Stimulated activated naive CD4-positive, alpha-beta T cell (primary cell): ENCODE measurements around the gene TVP23A.
"Not testable (repeated sequence)": the region's sequence is repeated elsewhere in the genome, so short reads cannot be mapped to it uniquely, and the experiment has no call there.

Source experiments
- DNase-seq, 6 experiments: peaks; one replicate each; lab custom pipeline; 2025; lab: John Stamatoyannopoulos, UW

Gene TVP23A

DNA sequence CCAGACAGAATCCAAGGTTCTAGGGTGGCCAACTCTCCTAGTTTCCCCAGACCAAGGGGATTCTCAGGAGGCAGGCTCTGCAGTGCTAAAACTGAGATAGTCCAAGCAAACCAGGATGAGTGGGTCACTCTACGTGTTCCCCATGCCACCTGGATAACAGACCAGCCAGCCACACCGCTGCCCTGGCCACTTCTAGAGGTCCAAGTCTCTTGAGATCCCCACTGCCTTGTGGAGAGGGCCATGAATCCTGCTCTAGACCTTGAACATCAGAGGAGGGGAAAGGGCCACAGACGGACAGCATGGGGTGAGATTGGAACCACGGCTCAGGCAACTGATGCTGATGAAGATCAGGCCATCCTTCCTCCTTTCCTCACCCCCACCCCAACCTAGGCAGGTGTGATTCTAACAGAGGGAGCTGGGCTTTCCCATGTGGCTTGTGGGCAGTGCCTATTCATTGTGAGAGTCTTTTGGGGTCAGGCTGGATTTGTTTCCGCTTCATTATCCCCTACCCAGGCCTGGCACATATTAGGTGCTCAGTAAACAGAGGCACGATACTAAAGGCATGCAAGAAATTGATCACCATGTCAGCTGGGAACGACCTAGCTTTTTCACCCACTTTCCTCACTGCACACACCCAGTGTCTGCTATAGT, 16.8 kb upstream of the TVP23A start:
- DNase-seq, result no peak

DNA sequence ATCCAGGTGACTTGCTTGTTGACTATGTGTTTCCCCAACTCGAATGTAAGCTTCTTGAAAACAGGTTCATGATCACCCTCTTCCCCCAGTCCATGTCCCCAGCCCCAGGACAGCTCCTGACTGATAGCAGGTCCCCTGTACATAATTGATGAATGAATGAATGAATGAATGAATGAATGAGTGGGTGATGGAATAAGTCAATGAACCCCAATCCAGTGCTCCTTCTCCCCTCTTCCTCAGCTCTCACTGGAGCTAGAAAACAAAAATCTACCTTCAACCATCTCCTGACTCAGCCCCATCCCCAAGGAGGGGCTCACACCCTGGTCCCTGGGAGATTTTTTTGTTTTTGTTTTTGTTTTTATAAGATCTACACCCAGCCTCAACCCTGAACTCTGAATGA, 16.2 kb upstream of the TVP23A start:
- DNase-seq, result no peak

DNA sequence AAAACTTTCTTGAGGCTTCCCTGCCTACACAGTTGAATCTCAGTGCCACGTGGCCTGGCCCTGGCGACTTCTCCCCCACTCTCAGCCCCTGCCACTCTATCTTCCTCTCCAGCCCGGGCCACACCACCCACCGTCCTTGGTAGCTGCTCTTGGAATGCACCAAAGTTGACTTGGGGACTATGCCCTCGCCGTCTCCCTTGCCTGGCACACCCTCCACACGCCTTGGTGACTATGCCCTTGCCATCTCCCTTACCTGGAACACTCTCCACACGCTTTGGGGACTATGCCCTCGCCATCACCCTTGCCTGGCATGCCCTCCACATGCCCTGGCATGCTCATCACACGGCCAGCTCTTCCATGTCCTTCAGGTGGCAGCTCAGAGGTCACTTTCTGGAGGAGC, 15.5 kb upstream of the TVP23A start:
- DNase-seq, result no peak

DNA sequence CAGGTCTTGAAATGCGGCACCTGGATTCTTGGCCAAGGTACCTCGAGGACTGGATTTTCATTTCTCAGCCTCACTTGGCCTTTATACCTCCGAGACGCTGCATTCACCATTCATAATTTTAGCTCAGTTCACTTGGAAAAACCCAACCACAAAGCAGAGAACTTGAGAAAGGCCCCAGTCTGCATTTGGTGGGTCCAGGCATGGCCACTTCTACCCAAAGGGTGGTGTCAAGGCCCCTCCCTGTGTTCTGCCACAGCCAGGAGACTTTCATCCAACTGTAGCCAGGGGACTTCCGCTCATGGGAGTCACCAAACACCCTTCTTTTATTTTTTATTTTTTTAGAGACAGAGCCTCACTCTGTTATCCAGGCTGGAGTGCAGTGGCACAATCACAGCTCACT, 14.7 kb upstream of the TVP23A start:
- no peak for DNase-seq

DNA sequence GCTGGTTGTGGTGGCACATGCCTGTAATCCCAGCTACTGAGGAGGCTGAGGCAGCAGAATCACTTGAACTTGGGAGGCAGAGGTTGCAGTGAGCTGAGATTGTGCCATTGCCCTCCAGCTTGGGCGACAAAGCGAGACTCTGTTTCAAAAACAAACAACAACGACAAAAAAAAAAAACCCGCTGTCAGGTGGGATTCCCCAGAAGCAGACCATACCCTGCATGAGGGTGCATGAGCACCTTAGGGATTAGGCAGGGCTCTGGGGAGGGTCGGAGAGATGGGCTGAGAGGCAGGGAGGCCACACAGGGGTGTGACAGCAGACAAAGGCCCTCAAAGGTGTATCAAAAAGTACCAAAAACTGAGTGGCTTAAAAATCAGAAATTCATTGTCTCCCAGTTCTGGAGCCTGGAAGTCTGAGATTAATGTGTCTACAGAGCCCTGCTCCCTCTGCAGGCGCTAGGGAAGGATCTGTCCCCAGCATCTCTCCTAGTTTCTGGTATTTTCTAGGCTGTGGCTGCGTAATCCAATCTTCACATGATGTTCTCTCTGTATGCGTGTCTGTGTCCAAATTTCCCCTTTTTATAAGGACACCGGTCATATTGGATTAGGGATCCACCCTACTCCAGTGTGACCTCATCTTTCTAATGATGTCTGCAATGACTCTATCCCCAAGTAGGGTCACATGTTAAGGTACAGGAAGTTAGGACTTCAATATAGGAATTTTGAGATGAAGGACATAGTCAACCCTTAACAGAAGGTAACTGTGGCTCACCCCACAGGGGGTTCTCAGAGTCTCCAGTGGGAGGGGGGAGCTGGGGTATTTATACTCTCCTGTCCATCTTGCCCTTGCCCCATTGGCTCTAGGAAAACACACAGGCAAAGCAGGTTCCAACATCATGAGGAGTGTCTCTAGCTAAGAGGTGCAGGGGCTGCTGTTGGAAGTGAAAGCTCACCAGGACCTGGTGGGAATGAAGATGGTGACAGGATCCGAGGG, 13.6 kb upstream of the TVP23A start:
- DNase-seq, result no peak

DNA sequence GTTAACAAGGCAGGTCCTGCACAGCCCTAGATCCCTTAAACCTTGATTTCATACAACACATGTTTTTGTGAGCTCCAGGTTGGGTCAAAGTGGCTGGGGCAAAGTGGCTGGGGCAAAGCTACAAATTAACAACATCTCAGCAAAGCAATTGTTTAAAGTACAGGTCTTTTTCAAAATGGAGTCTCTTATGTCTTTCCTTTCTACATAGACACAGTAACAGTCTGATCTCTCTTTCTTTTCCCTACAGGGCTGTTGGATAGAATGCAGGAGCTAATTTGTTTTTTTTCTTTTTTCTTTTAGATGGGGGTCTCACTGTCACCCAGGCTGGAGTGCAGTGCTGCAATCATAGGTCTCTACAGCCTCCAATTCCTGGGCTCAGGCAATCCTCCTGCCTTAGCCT, 11.6 kb upstream of the TVP23A start:
- not testable (repeated sequence) for DNase-seq

DNA sequence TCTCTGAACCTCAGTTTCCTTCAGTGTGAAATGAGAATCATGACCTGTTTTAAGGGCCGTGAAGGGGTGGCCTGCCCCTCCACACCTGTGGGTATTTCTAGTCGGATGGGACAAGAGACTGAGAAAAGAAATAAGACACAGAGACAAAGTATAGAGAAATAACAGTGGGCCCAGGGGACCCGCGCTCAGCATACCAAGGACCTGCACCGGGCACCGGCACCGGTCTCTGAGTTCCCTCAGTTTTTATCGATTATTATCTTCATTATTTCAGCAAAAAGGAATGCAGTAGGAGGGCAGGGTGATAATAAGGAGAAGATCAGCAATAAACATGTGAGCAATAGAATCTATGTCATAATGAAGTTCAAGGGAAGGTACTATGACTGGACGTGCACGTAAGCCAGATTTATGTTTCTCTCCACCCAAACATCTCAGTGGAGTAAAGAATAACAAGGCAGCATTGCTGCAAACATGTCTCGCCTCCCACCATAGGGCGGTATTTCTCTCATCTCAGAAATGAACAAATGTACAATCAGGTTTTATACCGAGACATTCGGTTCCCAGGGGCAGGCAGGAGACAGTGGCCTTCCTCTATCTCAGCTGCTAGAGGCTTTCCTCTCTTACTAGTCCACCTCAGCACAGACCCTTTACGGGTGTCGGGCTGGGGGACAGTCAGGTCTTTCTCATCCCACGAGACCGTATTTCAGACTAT, 10.9 kb upstream of the TVP23A start:
- not testable (repeated sequence) for DNase-seq

DNA sequence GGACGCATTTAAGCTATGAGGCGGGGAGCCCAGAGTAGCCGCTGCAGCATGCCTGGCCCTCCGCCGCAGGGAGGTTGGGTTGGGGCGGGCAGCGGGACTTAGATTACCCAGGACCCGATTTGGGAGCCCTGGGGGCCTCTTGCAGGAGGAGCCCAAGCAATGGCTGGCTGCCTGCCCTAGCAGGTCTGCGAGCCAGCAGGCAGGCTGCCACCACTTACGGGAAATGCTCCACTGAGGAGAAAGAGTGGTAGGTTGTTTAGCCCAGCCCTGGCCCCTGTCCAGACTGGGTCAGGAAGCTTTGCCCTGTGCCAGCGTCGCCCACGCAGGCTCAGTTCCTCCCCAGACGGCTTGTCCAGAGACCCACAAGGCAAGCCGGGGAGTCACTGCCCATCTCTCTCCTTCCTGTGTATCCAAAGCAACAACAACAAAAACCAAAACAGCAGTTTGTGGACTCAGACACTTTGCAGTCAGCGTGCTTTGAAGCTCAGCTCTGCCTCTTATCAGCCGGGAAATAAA, 10.3 kb upstream of the TVP23A start:
- DNase-seq, result no peak

DNA sequence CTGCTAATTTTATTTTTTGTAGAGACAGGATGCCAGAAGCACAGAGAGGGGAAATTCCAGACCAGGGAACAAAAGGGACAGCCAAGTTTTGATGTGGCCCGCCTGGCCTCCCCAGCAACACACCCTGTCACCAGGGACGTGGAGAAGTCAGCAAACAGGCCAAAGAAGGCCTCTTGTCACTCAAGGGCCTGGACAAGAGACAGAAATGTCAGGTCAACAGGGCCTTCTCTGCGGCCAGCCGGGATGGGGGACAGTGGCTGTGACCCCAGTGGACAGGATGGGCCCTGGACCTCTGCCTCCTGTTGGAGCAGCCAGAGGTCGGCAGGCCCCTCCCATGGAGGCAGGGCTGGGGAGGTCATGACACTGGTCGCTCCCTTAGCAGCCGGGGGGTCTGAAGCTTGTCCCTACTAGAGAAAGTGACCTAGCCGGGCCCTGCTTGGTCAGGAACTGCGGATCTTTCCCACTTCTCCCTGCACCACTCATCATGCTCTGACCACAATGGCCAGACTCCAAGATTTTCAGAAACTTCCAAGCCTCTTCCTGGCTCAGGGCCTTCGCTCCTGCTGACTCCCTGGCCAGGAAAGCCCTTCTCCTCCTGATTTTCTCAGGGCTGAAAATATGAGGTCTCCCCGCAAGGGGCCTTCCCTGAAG, 9.2 kb upstream of the TVP23A start:
- no peak for DNase-seq

DNA sequence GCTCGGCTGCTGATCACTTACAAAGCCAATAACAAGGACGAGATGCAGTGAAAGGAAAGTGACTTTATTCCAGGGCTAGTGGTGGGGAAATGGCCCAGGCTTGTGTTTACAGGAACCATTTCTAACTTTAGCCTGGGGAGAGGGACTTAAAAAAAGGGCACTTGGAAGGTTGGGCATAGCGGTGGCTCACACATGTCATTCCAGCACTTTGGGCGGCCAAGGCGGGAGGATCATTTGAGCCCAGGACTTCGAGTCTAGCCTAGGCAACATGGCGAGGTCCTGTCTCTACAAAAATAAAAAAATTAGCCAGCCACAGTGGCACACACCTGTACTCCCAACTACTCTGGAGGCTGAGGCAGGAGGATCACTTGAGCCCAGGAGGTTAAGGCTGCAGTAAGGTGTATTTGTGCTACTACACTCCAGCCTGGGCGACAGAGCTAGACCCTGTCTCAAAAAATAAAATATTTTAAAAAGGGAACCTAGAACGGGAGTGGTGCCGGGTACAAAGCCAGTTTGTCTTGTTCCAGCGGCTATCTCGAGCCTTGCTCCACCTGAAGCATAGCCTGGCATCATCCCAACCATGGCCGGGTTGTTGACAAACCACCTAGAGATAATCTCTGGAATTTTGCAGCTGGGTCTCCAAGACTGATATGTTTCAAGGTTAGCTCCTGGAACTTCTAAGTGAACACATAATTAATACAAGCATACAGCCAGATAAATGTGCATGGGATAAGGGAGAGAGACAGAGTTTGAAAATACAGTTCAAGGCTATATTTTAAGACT, 5.7 kb upstream of the TVP23A start:
- DNase-seq, result no peak

DNA sequence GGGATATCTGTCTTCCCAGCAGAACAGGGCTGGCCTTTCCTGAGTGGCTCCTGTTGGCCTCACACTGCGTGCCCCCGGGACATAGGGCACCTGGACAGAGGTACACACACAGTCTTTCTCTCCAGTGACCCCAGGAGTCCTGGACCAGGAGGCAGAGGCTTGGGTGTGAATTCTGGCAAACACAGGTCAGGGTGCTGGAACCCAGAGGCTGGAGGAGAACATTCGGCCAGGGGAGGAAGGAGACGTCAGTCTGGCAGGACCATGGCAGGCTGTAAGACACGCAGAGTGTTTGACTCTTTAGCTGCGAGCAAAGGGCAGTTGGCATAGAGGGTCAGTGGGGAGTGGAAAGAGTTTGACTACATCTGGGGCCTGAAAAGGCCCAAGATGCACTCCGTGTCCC, 4.1 kb upstream of the TVP23A start:
- no peak for DNase-seq

DNA sequence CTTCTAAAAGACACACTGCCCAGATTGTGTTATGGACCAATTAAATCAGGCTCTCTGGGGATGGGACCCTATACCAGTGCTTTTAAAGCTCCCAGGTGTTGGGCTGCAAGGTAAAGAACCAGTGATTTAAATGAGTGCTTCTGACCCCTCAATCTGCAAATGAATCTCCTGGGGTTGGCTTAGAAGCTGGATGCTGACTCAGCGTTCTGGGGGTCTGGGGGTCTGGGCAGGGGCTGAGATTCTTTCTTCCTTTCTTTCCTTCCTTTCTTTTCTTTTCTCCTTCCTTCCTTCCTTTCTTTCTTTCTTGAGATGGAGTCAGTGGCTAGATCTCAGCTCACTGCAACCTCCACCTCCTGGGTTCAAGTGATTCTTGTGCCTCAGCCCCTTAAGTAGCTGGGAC, 2.0 kb upstream of the TVP23A start:
- DNase-seq, result no peak

DNA sequence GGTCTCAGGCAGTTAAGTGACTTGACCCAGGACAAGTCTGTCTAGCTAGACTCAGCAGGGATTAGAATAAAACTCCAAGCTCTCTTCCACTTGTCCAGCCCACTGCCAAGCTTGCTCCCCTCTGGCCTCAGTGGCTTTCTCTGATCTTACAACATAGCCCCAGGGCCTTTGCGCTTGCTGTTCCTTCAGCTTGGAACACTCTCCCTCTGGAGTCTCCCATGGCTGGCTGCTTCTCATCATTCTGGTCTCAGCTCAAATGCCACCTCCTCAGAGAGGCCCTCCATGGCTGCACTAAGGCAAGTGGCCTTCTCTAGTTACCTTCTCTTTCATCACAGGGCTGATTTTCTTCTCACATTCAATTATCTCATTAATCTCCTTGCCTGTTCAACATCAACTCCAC, 1.1 kb downstream of the TVP23A start:
- DNase-seq, result no peak

DNA sequence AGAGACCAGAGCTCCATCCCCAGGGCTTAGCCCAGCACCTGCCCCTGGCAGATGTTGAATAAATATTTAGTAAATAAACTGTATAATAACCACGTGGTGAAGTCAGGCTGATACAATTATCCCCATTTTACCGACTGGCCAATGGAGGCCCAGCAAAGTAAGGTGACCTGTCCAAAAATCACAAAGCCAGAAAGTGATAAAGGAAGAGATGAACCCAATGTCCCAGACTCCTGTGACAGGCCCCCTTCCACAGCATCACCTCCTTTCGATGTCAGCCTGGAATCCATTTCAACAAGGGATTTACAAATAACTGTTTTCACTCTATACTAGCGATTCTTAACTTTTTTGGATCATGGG, 5.5 kb downstream of the TVP23A start:
- no peak for DNase-seq

DNA sequence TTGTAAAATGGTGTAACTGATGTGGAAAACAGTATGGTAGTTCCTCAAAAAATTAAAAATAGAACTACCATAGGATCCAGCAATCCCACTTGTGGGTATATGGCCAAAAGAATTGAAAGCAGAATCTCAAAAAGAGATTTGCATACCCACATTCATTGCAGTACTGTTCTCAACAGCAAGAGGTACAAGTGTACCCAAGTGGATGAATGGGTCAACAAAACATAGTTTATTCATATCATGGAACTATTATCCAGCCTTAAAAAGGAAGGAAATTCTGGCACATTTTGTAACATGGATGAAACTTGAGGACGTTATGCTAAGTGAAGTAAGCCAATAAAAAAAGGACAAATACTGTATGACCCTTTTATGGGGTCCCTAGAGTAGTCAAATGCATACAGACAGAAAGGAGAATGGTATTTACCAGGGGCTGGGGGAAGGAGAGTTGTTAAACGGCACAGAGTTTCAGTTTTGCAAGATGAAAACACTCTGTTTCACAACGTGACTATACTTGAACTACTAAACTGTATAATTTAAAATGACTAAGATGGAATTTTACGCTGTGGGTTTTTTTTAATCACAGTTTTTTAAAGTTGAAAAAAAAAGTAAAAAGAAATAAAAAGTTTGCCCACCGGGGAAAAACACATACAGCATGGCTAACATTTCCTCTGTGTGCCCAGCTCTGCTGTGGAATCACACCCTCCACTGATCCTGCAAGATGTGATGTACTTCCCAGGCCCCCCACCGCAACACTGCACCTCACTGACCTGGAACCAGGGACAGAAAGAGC, 6.1 kb downstream of the TVP23A start:
- DNase-seq, result no peak

DNA sequence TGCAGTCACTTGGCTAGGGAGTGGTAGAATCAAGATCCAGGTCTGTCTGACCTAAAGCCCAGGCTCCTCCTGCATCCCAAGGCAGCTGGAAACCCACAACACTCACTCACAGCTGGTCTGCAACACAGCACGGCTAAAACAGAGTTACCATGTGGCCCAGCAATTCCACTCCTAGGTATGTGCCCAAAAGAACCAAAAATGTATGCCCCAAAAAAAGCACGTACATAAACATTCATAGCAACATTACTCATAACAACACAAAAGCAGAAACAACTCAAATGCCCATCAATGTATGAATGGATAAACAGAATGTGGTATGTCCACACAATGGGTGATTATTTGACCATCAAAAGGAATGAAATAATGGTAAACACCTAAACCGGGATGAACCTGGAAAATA, 8.9 kb downstream of the TVP23A start:
- DNase-seq, result no peak

DNA sequence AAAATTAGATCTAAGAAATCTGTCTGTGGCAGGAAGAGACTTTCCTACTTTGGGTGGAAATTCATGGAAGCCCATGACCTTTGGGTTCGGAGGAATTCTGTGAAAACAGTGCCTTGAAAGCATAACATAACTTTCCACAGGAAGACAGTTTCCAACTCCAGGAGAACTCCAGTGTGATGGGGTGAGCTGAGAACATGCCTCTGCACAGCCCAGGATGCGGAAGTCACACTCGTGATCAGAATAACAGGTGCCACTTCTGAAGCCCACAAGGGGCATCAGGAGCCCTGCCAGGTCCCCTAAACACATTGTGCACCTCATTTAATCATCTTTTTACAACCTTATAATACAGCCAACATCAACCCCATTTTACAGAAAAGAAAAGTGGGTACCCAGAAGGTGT, 9.7 kb downstream of the TVP23A start:
- no peak for DNase-seq

DNA sequence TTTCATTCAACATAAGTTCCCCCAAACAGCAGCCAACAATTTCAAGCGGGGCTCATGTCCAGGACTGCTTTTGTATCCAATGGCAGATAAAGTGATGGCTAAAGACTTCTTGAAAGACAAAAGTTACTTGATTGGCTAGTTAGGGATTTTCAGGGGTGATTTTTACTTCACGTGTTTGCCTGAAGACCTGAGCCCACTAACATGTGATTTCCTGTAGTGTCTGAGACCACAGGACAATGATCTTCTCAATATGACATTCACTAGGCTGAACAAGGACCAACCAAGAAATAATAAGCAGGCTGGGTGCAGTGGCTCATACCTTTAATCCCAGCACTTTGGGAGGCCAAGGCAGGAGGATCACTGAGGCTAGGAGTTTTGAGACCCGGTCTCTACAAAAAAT, 10.4 kb downstream of the TVP23A start:
- DNase-seq, result no peak

DNA sequence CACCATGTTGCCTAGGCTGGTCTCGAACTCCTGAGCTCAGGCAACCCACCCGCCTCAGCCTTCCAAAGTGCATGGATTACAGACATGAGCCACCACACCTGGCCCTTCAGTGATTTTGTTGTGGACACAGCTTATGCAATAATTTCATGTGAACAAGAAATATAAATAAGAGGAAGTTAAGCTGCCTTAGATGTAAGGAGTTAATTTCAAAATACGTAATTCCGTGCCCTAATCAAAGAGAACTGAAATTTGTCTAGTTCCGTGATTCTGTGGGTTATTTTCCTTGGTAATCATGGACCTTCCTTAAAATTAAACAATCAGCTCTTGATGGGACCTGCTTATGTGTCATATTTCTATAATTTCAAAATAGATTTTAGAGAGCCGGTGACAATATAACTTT, 11.9 kb downstream of the TVP23A start:
- DNase-seq, result no peak

DNA sequence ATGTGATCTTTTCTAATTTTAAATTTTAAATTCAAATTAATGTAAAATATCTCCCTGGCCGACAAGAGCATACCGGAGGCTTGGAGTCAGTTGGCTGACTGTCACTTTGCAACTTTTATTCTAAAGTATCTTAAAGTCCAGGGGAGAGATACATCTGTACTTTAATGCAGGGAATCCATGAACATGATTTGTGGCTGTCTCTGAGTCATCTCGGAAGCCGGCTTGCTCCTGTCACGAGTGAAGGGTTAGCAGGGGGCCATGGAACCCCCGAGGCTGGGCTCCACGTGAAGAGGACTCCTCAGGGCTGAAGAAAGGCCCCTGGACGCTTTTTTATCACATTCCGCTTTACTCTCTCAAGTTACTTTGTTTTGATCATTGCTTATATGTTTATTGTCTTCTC, 13.3 kb downstream of the TVP23A start:
- no peak for DNase-seq

DNA sequence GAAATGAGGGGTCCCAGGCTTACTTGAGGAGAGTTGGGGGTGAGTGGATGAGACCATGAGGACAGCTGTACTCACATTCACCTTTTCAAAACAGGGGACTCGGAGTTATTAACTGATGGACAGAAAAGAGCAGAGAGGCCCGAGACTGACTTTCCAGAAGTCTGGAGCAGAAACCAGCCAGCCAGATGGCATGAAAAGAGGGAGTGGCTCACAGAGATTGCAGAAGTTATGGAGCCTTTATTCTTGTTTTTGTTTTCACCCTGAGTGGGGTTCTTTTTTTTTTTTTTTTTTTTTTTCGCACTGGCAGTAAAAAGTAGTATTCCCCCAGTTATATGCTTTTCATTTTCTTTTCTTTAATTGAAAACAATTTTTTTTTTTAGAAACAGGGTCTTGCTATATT, 18.9 kb downstream of the TVP23A start:
- no peak for DNase-seq
